CD4-positive, alpha-beta T cell (primary cell): Measurements from ENCODE around the gene MAGI1. TPM values are rescaled to one million over a fixed set of nuclear protein-coding genes. Genes with fewer than 3 reads are reported as not detected.

Experiments used
- ATAC-seq: fragments of 200-7000 bp; cut with Tn5 transposase; one replicate; pipeline ENCODE4 v1.10.0; 2022; ENCODE audit warnings: mild to moderate bottlenecking; ENCODE audit not compliant: poor library complexity
- CTCF ChIA-PET: fragments of 350-600 bp; sonication (Branson Sonifier 250); formaldehyde crosslinking; loops from one replicate; lab custom pipeline; 2021; ENCODE audit warnings: antibody characterized with exemption, inconsistent platforms; lab: Charles Lee
- POLR2A ChIA-PET: fragments of 350-600 bp; sonication (Branson Sonifier 250); formaldehyde crosslinking; loops from one replicate; lab custom pipeline; 2021; ENCODE audit warnings: antibody characterized with exemption, inconsistent platforms; lab: Charles Lee
- DNase-seq, 14 experiments: peaks; one replicate each; pipeline ENCODE4 v3.0.0-alpha.2; 2013 to 2020; ENCODE audit warnings: mixed read lengths in 2 of 14
- H3K27ac ChIP-seq, 2 donors: one replicate each; pipeline versions ENCODE4 v1.5.1 to v1.7.0; 2013; ENCODE audit warnings: low read length in 2 of 2, low read depth in 1 of 2, mild to moderate bottlenecking in 1 of 2
- H3K27me3 ChIP-seq, 2 experiments: 1 replicate in 1 of 2; 2 replicates in 1 of 2; pipeline versions ENCODE4 v1.6.1 to v1.7.0; 2013; ENCODE audit warnings: low read length in 2 of 2, control low read depth in 1 of 2, mild to moderate bottlenecking in 1 of 2, moderate library complexity in 1 of 2; ENCODE audit not compliant: insufficient read depth in 2 of 2, control insufficient read depth in 1 of 2
- H3K36me3 ChIP-seq: one replicate; pipeline ENCODE4 v1.6.1; 2013; ENCODE audit warnings: low read length, control low read depth; ENCODE audit not compliant: insufficient read depth
- H3K4me1 ChIP-seq: one replicate; pipeline ENCODE4 v1.6.1; 2013; ENCODE audit warnings: low read length, control low read depth; ENCODE audit not compliant: insufficient read depth
- H3K4me3 ChIP-seq: one replicate; pipeline ENCODE4 v1.5.1; 2013; ENCODE audit warnings: mild to moderate bottlenecking, low read length, moderate library complexity
- H3K9me3 ChIP-seq, 2 experiments: 1 replicate in 1 of 2; 2 replicates in 1 of 2; pipeline versions ENCODE4 v1.6.1 to v1.7.0; 2013; ENCODE audit warnings: low read length in 2 of 2, mild to moderate bottlenecking in 2 of 2, control low read depth in 1 of 2, moderate library complexity in 1 of 2; ENCODE audit not compliant: control insufficient read depth in 1 of 2, insufficient read depth in 1 of 2
- H3K27ac Mint-ChIP-seq: one replicate; pipeline ENCODE4 v1.8.0; 2020; ENCODE audit warnings: mixed read lengths
- H3K27me3 Mint-ChIP-seq: one replicate; pipeline ENCODE4 v1.8.0; 2021; ENCODE audit warnings: mixed read lengths
- H3K36me3 Mint-ChIP-seq: one replicate; pipeline ENCODE4 v1.8.0; 2021; ENCODE audit warnings: low read depth, mixed read lengths
- H3K4me1 Mint-ChIP-seq: one replicate; pipeline ENCODE4 v1.8.0; 2021; ENCODE audit warnings: low read depth, mixed read lengths
- H3K4me3 Mint-ChIP-seq: one replicate; pipeline ENCODE4 v1.8.0; 2020; ENCODE audit warnings: mild to moderate bottlenecking, mixed read lengths
- H3K9me3 Mint-ChIP-seq: one replicate; pipeline ENCODE4 v1.8.0; 2020; ENCODE audit warnings: mixed read lengths
- intact Hi-C, 2 experiments: fragments of 100-400 bp; cut with DNase I in 1 of 2; cut with micrococcal nuclease in 1 of 2; formaldehyde crosslinking; loops; one replicate each; pipeline versions ENCODE4 v1.15.1 to v1.9.0; 2023 to 2025; cut with DNase I, micrococcal nuclease
- total RNA-seq, 174 experiments: library from RNA in 2 of 174; stranded (reverse) in 2 of 174; gene quantifications; one replicate each; pipeline ENCODE4 v1.2.3 and lab custom pipeline; 2021 to 2026
- TF ChIP-seq, protein P1 (sequence below): fragments of 200-600 bp; IDR thresholded peaks from one replicate; pipeline ENCODE4 v1.8.0; 2022; ENCODE audit warnings: antibody characterized with exemption, mild to moderate bottlenecking

Gene MAGI1
- total RNA-seq, 2 experiments from 2014 or later = not detected

DNA sequence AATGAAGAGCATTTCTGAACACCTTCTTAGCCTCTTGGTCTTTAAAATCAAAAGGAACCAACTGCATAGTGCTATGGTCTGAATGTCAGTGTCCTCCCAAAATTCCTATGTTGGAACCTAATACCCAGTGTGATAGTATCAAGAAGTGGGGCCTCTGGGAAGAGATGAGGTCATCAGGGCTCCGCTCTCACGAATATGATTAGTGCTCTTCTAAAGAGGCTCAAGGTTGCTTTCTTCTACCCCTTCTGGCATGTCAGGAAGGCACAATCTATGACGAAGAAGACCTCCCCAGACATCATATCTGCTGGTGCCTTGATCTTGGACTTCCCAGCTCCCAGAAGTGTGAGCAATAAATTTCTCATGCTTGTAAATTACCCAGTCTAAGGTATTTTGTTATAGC, 209.5 kb downstream of the MAGI1 start:
- no peaks in the 10 kb centered on the region for H3K27me3 Mint-ChIP-seq
- peaks cover 2% of the 10 kb centered on the region for H3K9me3 Mint-ChIP-seq
- intact Hi-C loops = no loop called here
- ChIA-PET POLR2A (no interaction called here), CTCF (no interaction called here)
- Histone ChIP-seq H3K27ac (no peak overlapping the region), H3K4me1 (no peaks in the 10 kb centered on the region), H3K4me3 (no peak overlapping the region), H3K27me3 (no peaks in the 10 kb centered on the region), H3K9me3 (no peaks in the 10 kb centered on the region), H3K36me3 (no peaks in the 10 kb centered on the region)
- H3K4me3 Mint-ChIP-seq = no peak overlapping the region
- H3K27ac Mint-ChIP-seq = no peak overlapping the region
- no peaks in the 10 kb centered on the region for H3K4me1 Mint-ChIP-seq
- TF ChIP-seq, protein P1, sequence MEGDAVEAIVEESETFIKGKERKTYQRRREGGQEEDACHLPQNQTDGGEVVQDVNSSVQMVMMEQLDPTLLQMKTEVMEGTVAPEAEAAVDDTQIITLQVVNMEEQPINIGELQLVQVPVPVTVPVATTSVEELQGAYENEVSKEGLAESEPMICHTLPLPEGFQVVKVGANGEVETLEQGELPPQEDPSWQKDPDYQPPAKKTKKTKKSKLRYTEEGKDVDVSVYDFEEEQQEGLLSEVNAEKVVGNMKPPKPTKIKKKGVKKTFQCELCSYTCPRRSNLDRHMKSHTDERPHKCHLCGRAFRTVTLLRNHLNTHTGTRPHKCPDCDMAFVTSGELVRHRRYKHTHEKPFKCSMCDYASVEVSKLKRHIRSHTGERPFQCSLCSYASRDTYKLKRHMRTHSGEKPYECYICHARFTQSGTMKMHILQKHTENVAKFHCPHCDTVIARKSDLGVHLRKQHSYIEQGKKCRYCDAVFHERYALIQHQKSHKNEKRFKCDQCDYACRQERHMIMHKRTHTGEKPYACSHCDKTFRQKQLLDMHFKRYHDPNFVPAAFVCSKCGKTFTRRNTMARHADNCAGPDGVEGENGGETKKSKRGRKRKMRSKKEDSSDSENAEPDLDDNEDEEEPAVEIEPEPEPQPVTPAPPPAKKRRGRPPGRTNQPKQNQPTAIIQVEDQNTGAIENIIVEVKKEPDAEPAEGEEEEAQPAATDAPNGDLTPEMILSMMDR = no peak
- H3K36me3 Mint-ChIP-seq = no peaks in the 10 kb centered on the region
- DNase-seq (no peak), ATAC-seq (no peak)

DNA sequence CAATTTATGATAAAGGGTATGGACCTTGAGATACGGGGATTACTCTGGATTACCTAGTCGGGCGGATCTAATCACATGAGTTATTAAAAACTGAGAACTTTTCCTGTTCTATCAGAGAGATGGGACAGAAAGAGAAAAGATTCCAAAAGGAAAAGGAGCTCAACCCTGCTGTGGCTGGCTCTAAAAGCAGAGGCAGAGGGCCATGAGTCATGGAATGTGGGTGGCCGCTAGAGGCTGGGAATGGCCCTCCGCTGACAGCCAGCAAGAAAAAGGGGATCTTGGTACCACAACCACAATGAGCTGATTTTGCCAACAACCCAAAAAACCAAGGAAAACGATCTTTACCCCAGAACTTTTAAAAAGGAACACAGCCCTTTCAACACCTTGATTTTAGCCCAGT, 210.0 kb downstream of the MAGI1 start:
- Histone ChIP-seq H3K27ac (no peak overlapping the region), H3K4me1 (no peaks in the 10 kb centered on the region), H3K4me3 (no peak overlapping the region), H3K36me3 (no peaks in the 10 kb centered on the region), H3K9me3 (no peaks in the 10 kb centered on the region), H3K27me3 (no peaks in the 10 kb centered on the region)
- POLR2A ChIA-PET = no interaction called here
- no peaks in the 10 kb centered on the region for H3K4me1 Mint-ChIP-seq
- DNase-seq = no peak
- no peak overlapping the region for H3K27ac Mint-ChIP-seq
- no peaks in the 10 kb centered on the region for H3K9me3 Mint-ChIP-seq
- no peaks in the 10 kb centered on the region for H3K27me3 Mint-ChIP-seq
- no peak overlapping the region for H3K4me3 Mint-ChIP-seq
- no peaks in the 10 kb centered on the region for H3K36me3 Mint-ChIP-seq
- ATAC-seq = no peak
- CTCF ChIA-PET = no interaction called here
- TF ChIP-seq, protein P1 = no peak
- intact Hi-C loops = no loop called here

DNA sequence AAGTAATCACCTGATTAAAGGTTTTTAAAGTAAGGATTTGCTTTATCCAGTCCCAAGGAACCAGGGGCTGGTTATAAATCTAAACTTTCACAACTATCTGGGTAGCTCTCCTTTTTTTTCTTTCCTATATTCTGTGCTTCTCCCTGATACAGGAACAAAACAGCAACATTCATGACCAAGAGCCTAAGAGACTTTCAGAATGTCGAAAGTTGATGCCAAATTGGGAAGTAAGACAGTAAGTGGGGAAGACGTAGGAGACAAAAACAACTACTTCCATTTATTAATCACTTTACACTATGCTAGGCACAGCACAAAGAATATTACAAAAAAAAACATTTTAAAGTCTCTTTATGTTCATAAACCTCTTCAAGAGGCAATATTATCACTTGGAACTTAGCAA, 211.6 kb downstream of the MAGI1 start:
- H3K27ac ChIP-seq = no peak overlapping the region
- H3K9me3 Mint-ChIP-seq = peaks cover 2% of the 10 kb centered on the region
- TF ChIP-seq, protein P1 = no peak
- H3K27ac Mint-ChIP-seq = no peak overlapping the region
- H3K4me1 Mint-ChIP-seq = no peaks in the 10 kb centered on the region
- intact Hi-C loops = no loop called here
- H3K36me3 ChIP-seq = no peaks in the 10 kb centered on the region
- ATAC-seq (no peak), DNase-seq (no peak)
- H3K4me1 ChIP-seq = no peaks in the 10 kb centered on the region
- H3K27me3 ChIP-seq = no peaks in the 10 kb centered on the region
- ChIA-PET POLR2A (no interaction called here), CTCF (no interaction called here)
- H3K4me3 ChIP-seq = no peak overlapping the region
- H3K9me3 ChIP-seq = no peaks in the 10 kb centered on the region
- H3K27me3 Mint-ChIP-seq = no peaks in the 10 kb centered on the region
- H3K36me3 Mint-ChIP-seq = no peaks in the 10 kb centered on the region
- no peak overlapping the region for H3K4me3 Mint-ChIP-seq
